Stimulated activated CD4-positive, alpha-beta T cell treated with anti-CD3 and anti-CD28 coated beads, Interleukin-12 subunit alpha, Interleukin-12 subunit beta, amount 100 ng/mL, for 48 hours (primary cell): ENCODE measurements around the gene DENND1A.
"Not testable (repeated sequence)": the region's sequence is repeated elsewhere in the genome, so short reads cannot be mapped to it uniquely, and the experiment has no call there.

Source experiments
- DNase-seq, 3 donors: peaks; one replicate each; pipeline ENCODE4 v3.0.0-alpha.2; 2020; ENCODE audit warnings: low read depth in 2 of 3, low spot score in 1 of 3

Gene DENND1A

DNA sequence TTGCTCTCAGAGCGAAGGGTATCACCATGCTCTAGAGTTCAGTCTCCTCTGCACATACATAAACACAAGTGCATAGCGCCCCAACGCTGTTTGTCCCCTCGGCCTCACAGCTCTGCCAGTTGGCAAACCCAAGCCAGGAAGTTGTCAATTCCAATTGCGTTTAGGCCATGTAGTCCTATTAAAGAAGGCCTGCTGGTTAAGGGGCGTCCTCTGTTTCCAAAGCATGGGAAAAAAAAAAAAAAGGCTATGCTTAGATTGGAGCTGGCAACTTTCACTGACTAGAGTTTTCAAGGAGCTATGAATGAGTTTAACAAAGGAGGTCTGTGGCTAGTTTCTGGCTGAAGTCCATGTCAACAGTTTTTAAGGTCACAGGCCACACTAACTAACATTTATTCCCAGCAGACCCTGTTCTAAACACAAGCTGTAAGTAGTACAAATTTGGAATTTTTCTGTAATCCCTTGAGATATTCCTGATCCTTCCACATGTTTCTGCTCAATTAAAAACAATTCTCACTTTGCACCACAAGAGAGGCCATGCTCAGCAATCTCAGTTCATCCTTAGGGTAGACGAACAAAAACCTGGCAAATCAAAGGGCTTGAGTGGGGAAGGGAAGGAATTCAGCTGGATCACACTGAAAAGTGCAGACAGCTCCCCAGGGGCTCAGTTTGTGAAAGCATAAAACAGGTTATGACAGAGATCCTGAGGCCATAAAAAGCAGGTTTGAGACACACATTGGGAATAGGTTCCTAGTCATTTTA lies 187.7 kb downstream of the DENND1A start:
- no peak for DNase-seq

DNA sequence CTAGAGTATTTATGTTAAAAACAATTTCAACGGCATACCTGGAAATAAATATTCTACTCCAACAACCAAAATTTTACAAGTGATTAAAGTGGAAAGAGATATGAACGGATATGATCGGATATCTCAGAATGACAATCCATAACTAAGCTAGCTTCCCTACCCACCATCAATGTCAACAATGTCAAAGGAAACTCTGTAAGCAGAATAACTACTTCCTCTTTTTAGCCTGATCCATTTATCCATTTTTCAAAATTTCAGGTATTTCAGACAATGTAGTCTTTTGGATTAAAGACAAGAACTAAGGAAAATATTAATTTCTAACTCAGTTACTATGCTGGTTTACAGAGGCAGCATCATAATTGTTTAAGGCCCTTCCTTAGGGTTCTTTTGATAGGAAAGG lies 188.7 kb downstream of the DENND1A start:
- DNase-seq, result no peak

DNA sequence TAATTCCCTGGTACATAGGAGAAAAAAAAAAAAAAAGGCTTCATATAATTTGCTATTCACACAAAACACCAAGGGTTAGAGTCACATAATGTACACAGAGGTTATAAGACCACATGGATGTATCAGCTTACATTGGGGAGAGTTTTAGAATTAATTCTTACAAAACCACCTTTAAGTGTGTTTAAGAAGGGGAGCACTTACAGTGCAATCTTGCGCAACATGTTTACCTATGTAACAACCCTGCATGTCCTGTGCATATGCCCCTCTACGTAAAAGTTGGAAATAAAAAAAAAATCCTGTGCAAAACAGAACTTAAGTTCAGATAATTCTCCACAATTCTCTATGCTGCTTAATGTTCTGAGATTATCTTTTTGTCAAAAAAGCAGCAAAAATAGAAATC lies 190.0 kb downstream of the DENND1A start:
- no peak for DNase-seq

DNA sequence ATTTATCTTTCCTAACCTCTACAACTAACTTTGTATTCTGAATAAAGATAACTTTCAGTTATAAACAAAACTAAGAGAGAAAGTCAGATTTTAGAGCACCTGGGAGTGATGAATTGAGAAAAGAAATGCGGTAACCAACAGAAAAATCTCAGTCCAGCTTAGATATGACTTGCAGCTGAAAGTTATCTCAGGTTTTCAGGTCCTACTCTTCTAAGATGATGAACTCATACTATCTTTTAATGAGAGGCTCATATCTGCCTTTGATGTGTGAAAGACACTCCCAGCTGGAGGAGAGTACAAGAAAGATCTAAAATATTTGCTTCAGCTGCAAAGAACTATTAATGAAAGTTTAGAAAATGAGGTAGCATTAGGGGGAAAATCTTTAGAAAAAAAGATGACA lies 190.5 kb downstream of the DENND1A start:
- no peak for DNase-seq

DNA sequence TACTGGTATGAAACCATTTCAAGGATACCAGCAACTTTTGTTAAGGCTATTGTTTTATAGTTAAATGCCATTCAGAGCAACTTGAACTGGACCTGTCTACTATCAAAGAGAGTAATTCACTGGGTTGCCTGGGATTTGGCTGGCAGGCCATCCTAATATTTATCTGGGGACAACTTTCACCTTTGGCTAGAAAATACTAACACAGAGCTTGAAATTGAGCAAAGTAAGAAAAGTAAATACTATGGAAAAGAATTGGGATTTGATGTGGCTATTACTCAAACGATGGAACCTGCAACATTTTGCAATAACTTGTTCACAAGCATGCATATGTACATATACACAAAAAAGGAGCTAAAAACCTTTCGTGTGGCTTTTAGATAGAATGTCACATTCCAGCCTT lies 191.3 kb downstream of the DENND1A start:
- DNase-seq, result no peak

DNA sequence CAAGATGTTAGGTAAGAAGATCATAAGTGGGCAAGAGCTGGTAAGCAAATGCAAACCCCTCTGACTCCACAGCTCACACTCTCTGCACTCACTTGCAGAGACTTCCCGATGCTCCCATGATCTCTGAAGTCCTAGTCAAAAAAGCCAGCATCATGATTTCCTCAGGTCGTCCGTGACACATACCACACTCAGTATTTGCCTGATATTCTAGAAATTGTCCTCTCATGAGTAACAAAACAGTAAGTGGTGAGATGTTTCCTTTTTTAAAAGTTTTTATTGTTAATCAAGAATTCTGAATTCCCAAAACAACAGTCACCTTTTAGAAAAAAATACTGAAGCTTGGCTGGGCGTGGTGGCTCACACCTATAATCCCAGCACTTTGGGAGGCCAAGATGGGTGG lies 194.6 kb downstream of the DENND1A start:
- DNase-seq, result no peak

DNA sequence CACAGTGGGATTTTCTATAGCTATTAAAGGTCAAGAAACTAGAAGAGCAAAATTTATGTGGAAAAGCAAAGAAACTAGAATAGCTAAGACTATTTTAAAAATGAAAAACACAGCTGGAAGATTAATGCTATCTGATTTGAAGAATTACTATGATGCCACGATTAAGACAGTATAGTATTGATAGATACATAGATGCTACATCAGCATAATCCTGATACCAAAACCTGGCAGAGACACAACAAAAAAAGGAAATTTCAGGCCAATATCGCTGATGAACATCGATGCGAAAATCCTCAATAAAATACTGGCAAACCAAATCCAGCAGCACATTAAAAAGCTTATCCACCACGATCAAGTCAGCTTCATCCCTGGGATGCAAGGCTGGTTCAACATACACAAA lies 201.4 kb downstream of the DENND1A start:
- DNase-seq, result not testable (repeated sequence)

DNA sequence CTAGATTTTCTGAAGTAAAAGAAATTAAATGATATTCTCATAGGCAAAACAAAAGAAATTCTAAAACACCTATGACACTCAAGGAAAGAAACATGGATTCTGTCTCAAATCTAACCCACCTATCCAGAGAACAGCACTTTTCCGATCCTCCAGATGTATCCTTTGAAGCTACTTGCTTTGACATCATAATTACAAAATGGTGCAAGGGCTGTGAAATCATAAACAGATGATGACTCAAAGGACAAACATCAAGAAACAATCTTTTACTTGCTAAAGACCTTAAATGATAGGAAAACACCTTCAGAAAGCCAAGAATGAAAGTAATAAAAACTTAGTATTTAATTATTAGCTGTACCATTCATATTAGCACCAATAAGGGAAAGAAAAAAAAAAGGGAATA lies 202.6 kb downstream of the DENND1A start:
- no peak for DNase-seq

DNA sequence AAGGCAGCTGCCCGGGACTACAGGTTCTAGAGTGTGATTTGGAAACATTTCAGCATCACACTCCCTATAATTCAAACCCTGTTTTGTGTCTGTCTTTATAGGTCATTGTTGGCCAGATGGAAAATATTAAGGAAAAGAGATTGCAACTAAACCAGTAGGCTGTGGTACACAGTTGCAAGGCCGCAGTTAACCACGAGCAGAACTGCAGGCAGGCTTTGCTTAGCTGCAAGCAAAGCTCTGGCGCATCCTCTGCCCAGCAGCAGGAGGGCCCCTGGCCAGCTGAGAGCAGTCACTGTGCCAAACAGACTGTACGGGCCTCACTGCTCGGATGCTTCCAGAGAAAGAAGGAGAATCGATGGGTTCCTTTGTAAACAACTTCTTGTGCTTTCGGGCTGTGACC lies 204.5 kb downstream of the DENND1A start:
- no peak for DNase-seq

DNA sequence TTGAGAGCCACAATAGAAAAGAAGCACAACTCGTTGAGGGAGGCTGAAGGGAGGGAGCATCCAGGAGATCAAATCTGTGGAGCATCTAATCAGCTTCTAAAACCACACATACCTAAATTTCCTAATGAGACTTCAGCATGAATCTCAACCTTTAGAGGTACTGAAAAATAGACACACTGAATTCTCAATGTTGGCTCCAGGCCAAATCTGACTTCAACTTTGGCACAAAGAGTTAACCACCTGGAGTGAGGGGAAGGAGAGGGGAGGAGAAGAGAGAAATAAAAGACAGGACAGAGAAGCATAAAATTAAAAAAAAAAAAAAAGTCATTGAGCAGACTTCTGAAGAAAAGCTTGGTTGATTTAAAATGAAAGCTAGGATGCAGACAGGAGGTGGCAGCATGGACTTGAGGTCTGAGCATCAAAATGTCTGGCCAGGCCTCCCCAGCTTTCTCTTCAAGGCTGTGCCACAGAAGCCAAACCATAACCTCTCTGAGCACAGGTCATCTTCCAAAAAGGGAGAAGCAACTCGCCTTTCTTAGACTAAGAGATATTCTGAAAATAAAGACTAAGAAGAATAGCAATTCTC lies 205.6 kb downstream of the DENND1A start:
- no peak for DNase-seq

DNA sequence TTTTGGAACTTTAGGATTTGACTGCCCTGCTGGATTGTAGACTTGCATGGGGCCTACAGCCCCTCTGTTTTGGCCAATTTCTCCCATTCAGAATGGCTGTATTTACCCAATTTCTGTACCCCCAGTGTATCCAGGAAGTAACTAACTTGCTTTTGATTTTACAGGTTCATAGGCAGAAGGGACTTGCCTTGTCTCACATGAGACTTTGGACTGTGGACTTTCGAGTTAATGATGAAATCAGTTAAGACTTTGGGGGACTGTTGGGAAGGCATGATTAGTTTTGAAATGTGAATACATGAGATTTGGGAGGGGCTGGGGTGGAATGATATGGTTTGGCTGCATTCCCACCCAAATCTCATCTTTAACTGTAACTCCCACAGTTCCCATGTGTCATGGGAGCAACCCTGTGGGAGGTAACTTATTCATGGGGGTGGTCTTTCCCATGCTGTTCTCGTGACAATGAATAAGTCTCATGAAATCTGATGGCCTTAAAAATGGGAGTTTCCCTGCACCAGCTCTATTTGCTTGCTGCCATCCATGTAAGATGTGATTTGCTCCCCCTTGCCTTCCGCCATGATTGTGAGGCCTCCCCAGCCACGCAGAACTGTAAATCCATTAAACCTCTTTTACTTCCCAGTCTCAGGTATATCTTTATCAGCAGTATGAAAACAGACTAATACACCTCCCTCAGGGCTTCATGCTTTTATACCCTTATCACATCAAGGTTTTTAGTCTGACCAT lies 206.6 kb downstream of the DENND1A start:
- no peak for DNase-seq

DNA sequence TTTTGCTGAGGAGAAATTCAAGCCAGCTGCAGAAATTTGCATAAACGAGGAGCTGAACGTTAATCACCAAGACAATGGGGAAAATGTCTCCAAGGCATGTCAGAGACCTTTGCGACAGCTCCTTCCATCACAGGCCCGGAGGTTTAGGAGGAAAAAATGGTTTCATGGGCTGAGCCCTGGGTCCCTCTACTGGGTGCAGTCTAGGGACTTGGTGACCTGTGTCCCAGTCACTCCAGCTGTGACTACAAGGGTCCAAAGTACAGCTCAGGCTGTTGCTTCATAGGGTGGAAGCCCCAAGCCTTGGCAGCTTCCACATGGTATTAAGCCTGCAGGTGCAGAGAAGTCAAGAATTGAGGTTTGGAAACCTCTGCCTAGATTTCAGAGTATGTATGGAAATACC lies 207.5 kb downstream of the DENND1A start:
- DNase-seq, result no peak

DNA sequence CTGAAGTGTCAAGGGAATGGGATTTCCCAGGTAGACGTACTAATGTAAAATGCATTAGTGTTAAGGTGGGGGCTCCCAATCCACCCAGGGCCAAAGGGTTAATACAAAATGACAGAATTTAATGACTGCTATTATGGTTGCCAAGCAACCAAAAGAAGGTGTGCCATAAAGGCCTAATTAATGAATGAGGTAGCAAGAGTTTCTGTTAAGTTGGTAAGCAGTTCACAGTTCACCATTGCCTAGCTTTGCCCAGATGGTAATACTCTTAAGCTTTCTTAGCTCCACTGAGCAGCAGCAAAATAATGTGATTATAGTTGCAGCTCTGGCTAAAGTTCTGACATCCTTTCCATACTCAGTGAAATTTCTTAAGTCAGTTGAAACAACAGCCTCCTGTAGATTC lies 211.7 kb downstream of the DENND1A start:
- no peak for DNase-seq

DNA sequence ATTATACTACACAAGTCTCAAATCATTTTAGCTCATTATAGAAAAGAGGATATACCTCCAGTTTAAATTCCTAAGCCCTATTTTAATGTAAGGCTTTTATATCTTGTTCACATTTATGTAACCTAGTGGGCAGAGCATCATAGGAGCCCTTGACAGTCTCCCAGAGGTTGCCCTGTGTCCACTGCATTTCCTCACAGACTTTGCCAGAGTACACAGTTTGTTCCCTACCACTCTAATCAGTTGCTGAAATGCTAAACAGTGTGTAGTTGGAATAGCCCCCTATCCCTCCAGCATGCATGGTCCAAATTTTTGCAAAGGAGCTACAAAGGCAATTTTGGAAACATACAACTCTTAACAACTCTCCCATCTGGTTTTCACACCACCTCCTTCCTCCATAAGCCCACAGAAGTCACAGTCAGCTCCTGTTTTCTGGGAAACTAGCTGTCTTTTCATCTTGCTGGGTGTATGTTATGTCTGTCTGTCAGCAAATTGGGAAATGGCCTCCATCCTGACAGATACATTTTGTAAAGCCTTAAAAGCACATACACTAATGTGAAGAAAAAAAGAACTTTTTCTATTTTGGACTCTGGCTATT lies 212.2 kb downstream of the DENND1A start:
- no peak for DNase-seq

DNA sequence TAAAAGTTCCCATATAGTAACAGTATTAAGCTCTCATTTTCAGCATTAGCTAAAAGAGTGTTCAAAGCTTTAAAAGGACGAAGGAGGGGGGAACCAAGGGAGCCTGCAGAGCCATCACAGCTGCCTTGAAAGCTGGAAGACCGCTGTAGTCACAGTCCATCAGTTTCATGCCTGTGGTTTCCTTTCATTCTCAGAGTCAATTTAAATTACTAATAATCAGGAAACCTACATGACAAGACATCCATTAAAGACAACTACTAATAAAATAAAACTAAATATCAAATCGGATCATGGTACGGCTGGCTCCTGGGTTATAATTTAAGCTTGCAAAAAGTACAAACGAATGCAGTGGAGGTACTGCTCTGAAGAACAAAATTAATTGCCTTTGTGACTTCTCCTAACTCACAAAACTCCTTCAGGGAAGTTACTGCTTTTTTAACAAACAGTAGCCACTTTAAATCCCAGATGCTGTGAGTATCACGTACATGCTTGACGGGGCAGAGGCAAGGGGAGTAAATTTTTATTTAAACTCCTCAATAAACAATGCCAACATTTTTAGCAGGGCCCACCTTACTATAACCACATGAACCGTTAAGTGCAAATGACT lies 213.5 kb downstream of the DENND1A start:
- DNase-seq, result no peak

DNA sequence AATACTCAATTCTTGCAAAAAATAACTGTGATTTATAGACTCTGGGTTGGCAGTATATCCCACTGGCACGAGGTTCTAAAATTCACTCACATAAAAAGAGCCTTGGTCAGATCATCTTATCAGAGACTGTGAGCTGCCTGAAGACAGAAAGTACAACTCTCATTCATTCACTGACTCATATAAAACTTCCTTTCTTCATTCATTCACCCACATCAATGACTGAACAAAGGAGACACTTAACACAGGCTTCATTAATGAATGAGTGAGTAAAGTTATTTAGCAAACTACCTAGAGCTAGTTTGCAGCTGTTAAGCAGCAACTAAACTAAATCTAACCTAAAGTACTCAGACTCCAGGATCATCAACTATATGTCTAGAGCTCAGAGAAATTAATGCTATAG lies 214.7 kb downstream of the DENND1A start:
- DNase-seq, result no peak

DNA sequence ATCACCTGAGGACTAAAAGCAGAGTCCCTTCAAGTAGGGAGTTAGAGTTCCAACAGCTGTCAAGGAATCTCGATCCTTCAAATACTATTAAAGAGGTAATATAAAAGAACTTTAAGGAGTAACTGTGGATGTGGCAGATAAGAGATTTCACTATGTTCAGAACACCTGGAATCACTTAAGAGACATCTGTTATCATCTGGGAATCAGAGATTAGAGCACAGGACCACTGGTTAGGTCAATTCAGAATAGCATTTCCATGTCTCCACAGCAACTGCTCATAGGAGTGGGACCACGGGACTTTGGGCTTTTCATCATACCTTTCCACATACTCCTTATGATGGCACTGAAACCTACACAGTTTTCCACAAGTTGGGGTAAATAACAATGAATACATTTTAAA lies 216.6 kb downstream of the DENND1A start:
- DNase-seq, result no peak

DNA sequence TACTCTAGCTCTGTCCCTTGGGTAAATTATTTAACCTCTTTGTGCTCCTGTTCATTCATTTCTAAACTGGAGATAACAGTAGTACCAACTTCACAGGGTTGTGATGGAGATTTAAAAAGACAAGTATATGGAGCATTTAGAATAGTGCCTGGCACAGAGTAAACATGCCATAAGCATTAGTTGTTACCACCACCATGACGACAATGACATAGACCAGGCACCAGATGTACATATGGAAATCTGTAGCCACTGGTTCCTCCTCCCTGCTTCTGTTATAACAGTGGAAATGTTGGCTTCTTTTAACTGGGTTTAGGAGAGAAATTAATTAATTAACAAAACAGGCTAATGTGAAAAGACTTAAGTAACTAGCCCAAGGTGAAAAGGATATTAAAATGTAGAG lies 217.5 kb downstream of the DENND1A start:
- no peak for DNase-seq

DNA sequence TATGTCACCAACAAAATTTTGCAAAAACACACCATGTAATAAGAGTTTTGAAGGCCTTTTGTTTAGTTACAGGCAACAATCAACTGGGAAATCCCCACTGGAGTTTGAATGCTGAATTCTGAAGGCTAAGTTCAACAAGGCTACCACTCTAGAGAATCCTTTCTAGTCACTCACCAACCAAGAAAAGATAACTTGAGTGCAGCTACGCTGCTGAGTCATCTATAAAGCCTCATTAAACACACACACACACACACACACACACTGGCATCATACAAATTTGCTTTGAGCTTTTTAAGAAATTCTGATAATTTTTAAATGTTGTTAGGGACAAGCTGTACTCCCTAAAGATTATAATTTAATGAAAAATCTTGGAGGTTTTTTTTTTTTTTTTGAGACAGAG lies 219.6 kb downstream of the DENND1A start:
- no peak for DNase-seq

DNA sequence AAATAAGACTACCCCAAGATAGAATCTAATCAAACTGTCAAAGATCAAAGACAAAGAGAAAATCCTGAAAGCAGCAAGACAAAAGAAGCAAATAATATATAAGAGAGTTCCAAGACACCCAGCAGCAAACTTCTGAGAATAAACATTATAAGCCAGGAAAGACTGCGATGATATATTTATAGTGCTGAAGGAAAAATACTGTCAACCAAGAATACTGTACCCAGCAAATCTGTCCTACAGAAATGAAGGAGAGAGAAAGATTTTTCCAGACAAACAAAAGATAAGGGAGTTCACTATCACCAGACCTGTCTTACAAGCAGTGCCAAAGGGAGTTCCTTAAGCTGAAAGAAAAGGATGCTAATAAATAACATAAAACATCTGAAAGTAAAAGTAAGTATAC lies 227.4 kb downstream of the DENND1A start:
- DNase-seq, result no peak

DNA sequence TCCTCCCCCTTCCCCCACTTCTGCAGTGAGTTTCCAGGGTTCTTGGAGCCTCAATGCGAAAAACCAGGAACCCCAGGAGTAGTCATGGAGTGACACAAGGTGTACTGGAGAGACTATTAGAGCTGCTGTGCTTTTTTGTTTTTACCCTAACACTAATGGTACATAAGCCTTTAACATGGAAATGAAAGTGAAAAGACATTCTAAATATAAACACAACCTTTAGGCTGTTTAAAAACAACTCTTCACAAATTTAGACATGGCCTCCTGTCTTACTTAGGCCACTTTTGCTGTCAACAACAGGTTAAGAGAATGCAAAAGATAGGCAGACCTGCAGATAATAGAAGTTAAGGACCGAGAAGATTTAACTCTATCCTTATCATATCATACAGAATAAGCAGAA lies 232.2 kb downstream of the DENND1A start:
- no peak for DNase-seq

DNA sequence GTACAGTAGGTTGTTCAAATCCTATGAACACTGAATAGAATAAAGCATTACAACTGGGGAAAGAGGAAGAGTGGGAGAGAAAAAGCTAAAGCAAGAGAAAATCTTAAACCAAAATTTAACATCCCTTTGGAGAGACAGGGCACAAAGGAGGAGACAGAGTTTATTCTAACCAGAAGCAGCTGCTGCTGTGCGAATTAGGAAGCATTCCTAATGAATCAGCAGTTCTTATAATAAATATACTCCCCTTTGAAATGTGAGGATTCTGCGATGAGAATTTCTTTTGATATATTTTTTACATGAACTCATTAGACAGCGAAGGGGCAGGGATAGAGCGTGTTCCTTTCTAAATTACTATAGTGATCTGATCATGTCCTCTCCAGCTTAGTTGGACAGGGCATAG lies 233.4 kb downstream of the DENND1A start:
- DNase-seq, result no peak
